ENCODE results near the gene GPR63.
A peak's percentile ranks its signal among the peaks of the same experiment; 100 is the strongest.
"Not testable (repeated sequence)": the region's sequence is repeated elsewhere in the genome, so short reads cannot be mapped to it uniquely, and the experiment has no call there.

Gene GPR63, protein sequence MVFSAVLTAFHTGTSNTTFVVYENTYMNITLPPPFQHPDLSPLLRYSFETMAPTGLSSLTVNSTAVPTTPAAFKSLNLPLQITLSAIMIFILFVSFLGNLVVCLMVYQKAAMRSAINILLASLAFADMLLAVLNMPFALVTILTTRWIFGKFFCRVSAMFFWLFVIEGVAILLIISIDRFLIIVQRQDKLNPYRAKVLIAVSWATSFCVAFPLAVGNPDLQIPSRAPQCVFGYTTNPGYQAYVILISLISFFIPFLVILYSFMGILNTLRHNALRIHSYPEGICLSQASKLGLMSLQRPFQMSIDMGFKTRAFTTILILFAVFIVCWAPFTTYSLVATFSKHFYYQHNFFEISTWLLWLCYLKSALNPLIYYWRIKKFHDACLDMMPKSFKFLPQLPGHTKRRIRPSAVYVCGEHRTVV

GRCh38 chr6:96837081-96837971 lies at the start of gene GPR63:
Gene GPR63 (minus strand): TSS chr6:96837477. CDS start chr6:96799731, 37,746 bp downstream.
- DNase-seq (ENCODE audit: low spot score), result peak; percentile 84

DNA sequence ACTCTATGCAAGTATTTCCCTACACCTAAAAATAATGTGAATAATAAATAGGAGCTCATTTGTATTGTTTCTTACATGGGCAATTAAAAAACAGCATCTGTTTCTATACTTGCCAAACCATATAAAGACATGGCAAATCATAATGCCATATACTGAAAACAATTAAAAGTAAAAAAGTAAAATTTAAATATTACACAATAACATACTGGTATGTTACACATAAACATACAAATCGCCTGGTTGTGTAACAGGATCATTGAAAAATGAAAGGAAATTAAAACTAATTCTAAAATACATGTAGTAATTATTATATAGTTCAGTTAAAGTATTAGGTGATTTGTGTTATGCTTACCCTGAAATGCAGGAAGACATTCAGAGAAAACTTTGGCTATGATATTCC lies 49.2 kb upstream of the GPR63 start:
- no peak for DNase-seq (ENCODE audit: low spot score)

- DNase-seq (ENCODE audit: low spot score), result not testable (repeated sequence)
Measured at GRCh38 chr6:96885187-96885631, 47.9 kb upstream of the GPR63 start.

DNA sequence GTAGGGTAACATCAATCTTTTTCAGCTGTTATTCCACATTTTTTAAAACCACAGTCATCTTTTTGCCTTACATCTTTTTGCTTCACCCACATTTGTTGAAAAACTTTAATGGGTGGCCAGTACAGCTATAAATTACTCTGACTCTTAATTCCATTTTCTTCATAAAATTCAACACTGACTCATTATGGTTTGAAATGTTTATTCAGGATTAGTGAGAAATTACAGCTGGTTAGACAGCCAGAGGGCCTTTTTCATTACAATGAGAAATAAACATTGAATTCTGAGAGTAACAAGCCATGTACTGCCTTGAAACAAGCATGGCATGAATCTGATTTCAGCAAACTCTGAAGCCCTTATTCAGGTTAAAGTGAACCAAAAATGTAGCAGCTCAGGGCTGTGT lies 40.9 kb upstream of the GPR63 start:
- no peak for DNase-seq (ENCODE audit: low spot score)

GRCh38 chr6:96876886-96877545 lies 39.7 kb upstream of the GPR63 start:
- DNase-seq (ENCODE audit: low spot score), result no peak

- no peak for DNase-seq (ENCODE audit: low spot score)
Measured at GRCh38 chr6:96872976-96873375, 35.7 kb upstream of the GPR63 start.

DNA sequence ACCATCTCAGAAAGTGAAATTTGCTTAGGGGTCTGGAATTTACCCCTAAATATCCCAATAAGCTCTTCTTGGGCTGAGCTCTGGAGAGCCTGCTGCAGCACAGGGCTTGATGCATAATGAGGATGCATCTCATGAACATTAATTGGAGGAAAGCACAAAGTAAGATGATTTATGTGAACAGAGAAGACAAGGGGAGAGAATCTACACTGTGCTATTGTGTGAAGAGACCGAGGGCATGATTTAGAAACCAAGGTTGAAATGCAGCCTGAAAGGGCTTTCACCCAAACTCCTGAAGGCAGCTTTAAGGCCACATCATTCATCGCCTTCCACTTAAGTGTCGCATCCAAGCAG lies 27.8 kb upstream of the GPR63 start:
- no peak for DNase-seq (ENCODE audit: low spot score)

GRCh38 chr6:96864216-96865054 lies 27.2 kb upstream of the GPR63 start:
- no peak for DNase-seq (ENCODE audit: low spot score)

GRCh38 chr6:96862560-96862959 lies 25.3 kb upstream of the GPR63 start:
- DNase-seq (ENCODE audit: low spot score), result no peak

GRCh38 chr6:96861588-96861987 lies 24.3 kb upstream of the GPR63 start:
- DNase-seq (ENCODE audit: low spot score), result no peak

- no peak for DNase-seq (ENCODE audit: low spot score)
Measured at GRCh38 chr6:96856856-96857255, 19.6 kb upstream of the GPR63 start.

DNA sequence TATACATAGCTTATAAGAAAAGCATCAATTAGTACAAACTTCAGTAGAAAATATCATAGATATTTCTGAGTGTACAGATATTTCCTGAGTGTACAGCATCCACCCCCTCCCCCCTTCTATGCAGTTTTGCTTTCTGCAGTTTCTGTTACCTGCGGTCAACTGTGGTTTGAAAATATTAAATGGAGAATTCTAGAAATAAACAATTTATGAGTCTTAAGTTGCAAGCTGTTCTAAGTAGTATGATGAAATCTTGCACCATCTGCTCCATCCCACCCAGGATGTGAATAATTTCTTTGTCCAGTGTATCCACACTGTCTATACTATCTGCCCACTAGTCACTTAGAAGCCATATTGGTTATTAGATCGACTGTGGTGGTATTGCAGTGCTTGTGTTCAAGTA lies 15.8 kb upstream of the GPR63 start:
- DNase-seq (ENCODE audit: low spot score), result no peak

DNA sequence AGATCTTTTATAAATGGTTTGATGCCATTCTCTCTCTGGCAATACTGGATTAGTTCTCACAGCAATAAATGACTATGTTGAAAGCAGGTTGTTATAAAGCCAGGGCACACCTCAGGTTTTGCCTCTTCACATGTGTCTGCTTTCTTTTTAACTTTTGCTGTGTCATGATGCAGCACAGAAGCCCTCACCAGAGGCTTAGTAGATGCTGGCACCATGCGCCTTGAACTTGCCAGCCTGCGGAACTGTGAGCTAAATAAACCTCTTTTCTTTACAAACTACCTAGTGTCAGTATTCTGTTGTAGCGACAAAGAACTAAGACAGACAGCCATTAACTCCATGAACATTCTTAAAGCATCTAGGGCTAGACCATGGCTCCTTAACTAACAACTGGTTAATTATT lies 15.3 kb upstream of the GPR63 start:
- DNase-seq (ENCODE audit: low spot score), result no peak

DNA sequence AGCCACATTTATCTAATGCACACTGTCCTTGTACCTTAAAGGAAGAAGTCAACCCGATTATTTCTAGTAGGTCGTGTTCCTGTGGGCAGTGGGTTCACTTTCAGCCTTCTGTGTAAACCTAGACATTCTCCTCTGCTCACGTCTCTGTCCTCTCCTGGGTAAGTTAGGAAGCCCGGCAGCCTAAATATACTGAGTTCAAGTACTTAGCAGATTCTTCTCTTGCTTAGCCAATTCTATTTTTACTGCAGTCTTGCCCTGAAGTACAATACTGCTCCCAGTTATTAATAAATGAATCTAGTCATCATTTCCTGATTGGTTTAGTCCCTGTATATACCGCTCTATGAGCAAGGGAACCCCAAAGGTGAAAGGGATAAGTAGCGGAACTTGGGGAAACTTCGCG lies 14.6 kb upstream of the GPR63 start:
- no peak for DNase-seq (ENCODE audit: low spot score)

GRCh38 chr6:96849615-96850014 lies 12.3 kb upstream of the GPR63 start:
- no peak for DNase-seq (ENCODE audit: low spot score)

DNA sequence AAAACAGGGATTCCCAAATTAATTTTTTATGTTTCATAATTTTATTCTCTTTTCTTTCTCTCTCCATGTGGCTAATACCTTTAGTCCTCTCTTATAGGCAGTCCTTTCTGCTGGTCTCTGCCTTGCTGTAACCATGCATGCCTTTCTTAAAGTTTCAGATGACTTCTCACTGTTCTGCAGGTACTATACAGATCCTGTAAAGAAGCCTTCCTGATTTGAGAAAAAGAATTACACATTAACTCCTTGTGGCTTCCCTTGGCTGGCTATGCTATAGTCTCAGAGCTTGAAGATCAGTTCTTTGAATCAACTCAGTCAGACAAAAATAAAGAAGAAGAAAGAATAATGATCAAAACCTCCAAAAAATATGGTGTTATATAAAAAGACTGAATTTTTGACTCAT lies 7.3 kb upstream of the GPR63 start:
- no peak for DNase-seq (ENCODE audit: low spot score)

DNA sequence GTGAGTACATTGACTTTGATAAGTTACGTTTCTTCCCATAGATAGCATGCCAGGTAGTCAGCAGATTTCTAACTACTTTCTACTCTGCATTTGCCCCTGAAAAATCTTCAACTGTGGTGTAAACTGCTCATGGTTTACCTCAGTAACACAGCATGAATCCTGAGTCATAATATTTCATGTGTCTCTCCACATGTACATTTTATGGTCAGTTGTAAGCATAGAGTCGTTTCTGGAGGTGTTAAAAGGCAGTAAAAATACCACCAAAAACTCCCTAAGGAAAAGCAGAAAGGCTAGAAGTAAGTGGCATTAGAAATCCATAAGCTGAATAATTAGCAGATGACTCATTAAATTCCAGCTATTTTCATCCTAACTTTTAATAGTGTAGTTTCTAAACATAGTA lies 4.1 kb upstream of the GPR63 start:
- DNase-seq (ENCODE audit: low spot score), result no peak

GRCh38 chr6:96836631-96837080 lies 621 bp downstream of the GPR63 start:
- DNase-seq (ENCODE audit: low spot score), result no peak

- DNase-seq (ENCODE audit: low spot score), result no peak
Measured at GRCh38 chr6:96834070-96834469, 3.2 kb downstream of the GPR63 start.

DNA sequence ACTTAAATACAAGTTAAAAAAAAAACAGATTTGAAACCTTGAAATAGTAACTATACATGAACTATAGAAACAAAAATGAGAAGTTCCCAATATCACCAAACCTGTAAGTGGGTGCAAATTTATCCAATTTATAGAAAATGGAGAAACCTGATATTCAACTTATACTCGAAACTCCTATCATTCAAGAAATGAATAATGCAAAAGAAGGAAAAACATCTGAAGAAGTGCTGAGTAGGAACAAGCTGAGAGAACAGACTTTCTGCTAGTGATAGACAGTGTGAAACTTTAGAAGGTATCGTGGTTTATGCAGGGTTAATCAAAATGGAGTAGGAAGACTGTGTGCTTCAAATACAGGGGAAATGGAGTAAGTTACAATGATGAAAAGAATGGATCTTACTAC lies 4.5 kb downstream of the GPR63 start:
- no peak for DNase-seq (ENCODE audit: low spot score)

DNA sequence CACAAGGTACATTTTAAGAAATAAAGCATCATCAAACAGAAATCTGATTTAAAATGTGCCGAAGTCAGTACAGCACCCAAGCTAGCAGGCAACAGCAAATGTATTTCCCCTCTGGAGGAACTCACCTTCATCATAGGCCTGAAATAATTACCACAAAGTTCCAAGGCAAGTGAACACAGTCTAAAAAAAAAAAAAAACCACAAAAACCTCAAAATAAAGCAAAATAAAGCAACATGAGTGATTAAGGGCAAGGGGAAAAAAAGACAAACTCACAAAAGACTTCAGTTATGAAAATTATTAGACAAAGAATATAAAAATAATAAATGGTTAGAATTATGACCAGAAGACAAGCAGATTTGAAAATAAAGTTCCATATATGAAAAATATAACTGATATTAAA lies 10.4 kb downstream of the GPR63 start:
- no peak for DNase-seq (ENCODE audit: low spot score)

- no peak for DNase-seq (ENCODE audit: low spot score)
Measured at GRCh38 chr6:96823743-96824142, 13.5 kb downstream of the GPR63 start.

Measured in GM03348 (cell line).